Activated gamma-delta T cell (primary cell): ENCODE results near the gene KLK3.
"Not testable (repeated sequence)": the region's sequence is repeated elsewhere in the genome, so short reads cannot be mapped to it uniquely, and the experiment has no call there.

ENCODE experiments used
- DNase-seq: peaks from one replicate; lab custom pipeline; 2025; lab: John Stamatoyannopoulos, UW
- total RNA-seq, 2 donors: gene quantifications; one replicate each; lab custom pipeline; 2026; lab: John Stamatoyannopoulos, UW

The KLK3 gene
- 0 reads per million in 2 donors for total RNA-seq

DNA sequence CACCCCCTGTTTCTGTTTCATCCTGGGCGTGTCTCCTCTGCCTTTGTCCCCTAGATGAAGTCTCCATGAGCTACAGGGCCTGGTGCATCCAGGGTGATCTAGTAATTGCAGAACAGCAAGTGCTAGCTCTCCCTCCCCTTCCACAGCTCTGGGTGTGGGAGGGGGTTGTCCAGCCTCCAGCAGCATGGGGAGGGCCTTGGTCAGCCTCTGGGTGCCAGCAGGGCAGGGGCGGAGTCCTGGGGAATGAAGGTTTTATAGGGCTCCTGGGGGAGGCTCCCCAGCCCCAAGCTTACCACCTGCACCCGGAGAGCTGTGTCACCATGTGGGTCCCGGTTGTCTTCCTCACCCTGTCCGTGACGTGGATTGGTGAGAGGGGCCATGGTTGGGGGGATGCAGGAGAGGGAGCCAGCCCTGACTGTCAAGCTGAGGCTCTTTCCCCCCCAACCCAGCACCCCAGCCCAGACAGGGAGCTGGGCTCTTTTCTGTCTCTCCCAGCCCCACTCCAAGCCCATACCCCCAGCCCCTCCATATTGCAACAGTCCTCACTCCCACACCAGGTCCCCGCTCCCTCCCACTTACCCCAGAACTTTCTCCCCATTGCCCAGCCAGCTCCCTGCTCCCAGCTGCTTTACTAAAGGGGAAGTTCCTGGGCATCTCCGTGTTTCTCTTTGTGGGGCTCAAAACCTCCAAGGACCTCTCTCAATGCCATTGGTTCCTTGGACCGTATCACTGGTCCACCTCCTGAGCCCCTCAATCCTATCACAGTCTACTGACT lies at the start of gene KLK3:
TSS of gene KLK3 (plus strand) at position 280 of the 775 bp plus-strand sequence. CDS start at position 321, 41 bp downstream.
- DNase-seq, result no peak

DNA sequence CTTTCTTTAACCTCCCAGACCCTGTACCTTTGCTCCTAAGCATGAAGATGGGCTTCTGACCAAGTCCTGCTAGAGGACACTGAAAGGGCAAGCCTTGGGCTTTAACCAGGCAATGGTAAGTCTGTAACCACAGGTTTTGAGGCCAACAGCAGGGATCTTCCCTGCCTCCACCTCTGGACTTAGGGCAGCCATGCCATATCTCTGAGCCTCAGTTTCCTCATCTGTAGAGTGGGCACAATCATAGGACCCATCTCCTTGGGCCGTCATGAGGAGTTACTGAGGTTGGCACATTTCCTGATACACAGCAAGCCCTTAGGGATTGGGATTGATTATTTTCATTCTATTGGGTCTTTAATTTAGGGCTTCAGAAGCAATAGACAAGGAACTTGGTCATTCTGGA lies 45.9 kb upstream of the KLK3 start:
- no peak for DNase-seq

DNA sequence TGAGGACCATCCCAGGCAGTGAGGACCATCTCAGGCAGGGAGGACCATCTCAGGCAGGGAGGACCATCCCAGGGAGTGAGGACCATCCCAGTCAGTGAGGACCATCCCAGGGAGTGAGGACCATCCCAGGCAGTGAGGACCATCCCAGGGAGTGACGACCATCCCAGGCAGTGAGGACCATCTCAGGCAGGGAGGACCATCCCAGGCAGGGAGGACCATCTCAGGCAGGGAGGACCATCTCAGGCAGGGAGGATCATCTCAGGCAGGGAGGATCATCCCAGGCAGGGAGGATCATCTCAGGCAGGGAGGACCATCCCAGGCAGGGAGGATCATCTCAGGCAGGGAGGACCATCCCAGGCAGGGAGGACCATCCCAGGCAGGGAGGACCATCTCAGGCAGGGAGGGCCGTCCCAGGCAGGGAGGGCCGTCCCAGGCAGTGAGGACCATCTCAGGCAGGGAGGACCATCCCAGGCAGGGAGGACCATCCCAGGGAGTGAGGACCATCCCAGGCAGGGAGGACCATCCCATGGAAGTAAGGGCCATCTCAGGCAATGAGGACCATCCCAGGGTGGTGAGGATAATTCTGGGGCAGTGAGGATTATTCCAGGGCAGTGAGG lies 43.0 kb upstream of the KLK3 start:
- DNase-seq, result not testable (repeated sequence)

DNA sequence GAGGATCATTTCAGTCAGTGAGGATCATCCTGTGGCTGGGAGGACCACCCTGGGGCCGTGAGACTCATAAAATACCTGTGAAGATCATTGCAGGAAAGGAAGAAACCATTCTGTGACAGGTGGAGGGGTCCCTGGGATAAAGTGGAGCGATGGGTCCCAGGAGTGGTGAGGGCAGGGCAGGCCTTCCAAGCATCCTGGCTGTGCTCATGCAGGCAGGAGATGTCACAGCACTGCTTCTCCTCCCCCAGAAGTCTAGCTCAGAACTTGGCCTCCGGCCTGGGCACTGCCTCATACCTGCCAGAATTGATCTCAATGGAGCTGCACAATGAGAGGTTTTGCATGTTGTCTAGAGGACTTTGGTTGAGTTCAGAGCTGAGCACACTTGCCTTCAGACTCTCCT lies 42.2 kb upstream of the KLK3 start:
- DNase-seq, result no peak

DNA sequence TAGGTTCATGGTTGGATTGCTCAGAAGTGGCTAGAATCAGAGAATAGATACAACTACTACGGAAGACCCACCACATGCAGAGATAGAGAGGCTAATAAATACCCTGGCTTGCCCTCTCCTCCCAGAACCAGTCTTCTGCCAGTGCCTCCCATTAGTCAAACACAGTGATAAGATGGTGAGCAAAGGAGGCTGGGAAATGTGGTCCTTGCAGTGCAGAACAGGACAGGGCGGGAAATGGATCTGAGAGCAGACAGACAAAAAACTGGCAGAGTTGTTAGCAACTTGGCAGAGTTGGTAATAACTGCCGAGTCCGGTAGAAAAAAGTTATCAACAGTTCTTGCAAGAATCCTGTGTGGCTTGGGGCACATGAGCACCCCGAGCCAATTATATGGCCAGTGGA lies 39.8 kb upstream of the KLK3 start:
- no peak for DNase-seq

DNA sequence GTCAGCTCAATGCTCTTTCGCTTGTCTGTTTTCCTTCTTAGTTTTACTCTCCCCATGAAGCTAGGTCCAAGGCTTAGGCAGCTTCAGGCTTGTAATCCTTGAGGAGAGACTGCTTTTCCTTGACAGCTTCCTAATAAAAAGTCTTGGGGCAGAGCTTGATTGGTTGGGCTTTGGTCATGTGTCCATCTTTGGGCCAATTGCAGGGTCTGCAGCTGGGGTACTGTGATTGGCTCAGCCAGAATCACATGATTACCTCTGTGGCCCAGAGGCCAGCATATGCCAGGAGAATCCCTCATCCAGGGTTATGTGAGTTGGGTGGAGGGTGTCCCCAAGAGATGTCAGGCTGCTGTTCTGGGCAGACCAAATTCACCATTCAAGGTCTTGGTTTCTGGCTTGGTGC lies 39.3 kb upstream of the KLK3 start:
- DNase-seq, result no peak

DNA sequence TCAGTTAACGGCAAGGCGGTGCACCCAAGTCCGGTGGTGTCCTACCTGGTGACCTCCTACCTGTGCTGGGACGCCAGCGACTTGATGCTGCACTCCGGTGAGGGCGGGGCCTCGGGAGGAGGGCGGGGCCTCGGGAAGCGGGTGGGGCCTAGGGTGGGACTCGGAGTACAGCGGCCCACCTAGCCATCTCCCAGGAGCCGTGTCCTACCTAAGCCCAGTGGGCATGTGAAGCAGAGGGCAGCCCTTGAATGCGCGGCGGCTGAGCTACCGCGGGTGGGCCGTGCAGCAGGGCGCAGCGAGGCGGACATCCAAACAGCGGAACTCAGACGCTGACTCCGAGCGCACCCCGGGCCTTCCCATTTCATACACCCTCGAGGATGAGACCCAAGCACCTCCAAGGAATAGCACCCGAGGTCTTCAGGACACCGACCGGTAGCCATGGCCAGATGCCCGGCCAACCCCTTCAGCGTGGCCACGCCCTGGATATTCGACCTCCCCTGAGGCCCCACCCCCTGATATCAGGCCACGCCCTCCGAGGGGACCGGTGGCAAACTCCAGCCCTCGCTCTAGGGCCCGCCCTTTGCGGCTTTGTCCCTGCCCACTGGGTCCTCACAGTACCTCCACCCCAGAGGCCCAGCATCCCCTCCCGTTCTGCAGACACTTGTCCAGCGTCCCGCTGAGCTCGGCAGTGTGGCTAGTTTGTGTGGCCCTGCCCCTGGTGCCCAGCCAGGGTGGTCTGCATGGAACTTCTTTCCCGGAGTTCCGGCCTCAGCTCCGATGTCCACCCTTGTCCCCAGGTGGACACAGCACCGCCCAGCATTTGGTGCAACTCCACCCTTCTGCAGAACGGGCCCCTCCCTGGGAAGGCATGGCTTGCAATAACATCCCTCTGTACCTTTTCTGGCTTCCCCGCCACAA lies 36.5 kb upstream of the KLK3 start:
- no peak for DNase-seq

DNA sequence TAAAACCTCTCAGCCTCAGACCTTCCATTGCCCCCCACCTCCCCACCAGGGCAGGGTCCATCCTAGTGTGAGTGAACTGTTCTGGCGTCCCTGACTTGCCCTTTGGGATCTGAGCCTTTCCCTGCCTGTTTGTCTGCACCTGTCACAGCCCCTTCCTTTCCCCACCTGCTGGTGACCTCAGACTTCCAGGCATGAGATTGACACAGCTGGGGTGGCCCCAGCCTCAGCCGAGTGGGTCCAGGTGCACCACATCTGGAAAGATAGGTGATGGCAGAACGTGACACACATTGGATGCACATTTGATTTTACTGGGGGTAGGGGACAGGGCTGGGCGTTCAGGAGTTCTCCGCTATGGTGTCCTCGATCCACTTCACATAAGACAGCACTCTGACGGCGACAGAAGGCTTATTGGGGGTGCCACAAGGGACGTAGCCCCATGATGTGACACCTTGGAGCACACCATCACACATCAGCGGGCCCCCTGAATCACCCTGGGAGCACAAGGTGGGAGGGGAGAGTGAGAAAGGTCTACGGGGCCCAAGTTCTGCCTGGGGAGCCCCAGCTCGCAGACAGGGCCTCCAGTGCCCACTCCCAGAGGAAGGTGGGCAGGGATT lies 35.7 kb upstream of the KLK3 start:
- no peak for DNase-seq

DNA sequence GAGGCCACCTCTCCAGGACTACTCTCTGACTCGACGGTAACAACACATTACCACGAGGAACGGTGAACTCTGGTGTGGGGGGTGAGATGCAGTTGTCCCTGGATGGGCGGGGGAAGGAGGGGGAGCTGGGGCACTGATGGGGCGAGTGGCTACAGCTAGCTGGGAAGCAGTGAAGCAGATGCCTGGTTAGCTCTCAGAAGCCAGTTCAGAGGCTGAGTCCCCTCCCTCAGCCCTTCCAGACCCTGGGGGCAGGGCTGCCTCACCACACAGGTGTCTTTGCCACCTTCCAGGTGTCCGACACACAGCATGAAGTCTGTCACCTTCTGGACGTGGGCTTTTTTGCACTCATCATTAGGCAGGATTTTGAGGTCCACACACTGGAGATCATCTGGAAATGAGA lies 35.1 kb upstream of the KLK3 start:
- no peak for DNase-seq

DNA sequence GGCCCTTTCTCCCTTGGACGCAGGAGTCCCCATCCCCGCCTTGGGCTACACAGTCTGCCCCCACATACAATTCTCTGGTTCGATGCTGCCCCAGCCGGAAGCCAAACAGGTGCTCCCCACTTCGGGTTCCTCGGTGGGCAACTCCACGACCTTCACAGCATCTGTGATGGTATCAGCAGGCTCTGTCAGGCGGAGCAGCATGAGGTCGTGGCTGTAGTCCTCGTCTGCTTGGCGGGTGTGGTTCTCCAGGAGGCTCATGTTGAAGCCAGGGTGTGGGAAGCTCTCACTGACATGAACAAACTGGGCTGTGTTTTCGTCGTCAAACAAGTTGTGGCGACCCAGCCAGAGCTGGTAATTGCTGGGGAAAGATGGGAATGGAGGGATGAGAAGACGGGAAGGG lies 34.6 kb upstream of the KLK3 start:
- DNase-seq, result no peak

DNA sequence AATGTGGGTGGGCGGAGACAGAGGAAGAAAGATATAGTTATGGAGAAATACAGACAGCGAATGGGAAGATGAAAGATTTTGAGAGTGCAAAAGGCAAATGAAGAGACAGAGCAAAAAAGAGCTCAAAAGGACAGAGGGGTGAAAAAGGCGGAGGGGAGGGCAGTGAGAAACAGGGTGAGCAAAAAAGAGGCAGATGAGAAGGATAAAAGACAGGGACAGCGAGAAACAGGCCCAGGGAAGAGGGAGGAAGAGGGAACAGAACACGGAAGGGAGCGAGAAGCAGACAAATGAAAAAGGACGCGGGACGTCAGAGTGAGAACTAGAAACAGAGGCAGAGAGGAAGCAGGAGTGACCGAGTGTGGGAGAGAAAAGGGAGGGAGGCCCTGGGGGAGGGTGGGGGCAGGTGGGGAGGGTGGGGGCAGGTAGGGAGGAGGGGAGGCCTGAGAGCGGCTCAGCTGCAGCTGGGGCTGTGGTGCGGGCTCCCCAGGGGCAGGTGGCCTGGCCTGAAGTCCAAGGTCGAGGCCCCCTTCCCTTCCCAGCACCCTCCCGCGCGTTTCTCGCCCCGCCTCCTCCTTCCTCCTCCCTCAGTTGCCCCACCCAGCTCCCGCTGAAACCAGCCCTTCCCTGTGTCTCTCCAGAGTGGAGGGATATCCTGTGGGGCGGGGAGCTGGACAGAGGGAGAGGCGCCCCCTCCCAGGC lies 34.0 kb upstream of the KLK3 start:
- no peak for DNase-seq

DNA sequence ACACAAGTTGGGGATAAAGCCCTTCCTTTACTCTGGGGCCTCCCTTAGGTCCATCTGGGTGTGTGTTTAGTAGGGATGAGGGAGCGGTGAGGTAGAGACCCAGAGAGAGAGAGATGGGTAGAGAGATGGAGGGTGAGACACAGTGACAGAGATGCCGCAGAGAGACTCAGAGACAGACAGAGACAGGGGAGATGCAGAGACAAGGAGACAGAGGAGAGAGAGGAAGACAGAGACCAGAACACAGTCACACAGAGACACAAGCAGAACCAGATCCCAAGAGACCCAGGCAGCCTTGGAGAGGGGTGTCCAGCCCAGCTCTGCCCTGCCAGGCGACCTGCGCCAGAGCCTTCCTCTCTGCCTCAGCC lies 33.5 kb upstream of the KLK3 start:
- DNase-seq, result no peak

DNA sequence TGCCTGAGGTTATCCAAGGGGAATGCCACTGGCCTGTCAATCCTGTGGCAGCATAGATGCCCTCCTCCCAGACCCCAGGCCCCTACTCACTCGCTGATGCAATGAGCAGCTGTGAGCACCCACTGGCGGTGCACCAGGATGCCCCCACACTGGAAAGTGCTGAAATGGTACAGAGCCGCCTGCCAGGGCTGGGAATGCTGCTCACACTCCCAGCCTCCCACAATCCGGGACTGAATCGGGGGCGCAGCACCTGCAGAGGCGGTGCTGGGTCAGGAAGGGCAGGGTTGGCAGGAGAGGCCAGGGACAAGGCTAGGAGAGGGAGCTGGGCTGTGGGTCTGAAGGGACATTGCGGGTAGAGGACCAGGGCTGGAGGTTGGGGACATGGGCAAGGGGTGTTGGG lies 33.1 kb upstream of the KLK3 start:
- DNase-seq, result no peak

DNA sequence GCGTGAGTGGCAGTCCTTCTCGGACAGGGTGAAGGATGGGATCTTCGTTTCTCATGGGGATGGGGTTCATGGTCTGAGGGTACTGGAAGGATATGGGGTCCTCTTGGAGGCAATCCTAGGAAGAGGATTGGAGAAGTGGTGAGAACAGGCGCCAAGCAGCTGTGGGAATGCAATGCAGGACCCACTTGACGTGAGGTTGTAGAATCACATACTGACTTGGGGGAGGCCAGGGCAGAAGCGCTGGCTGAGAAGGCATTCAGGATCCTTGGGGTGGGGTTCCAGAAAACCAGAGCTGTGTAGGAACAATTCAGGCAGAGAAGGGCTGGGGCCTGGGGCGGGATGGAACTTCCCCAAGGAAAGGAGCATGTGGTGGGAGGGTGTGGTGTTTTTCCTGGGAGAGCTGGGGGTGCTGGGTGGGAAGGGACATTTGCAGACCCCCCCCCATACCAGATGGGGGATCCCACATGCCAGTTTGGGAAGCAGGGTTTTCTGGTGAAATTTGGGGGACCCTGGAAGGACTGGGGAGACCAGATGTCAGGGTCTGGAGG lies 32.0 kb upstream of the KLK3 start:
- DNase-seq, result no peak

DNA sequence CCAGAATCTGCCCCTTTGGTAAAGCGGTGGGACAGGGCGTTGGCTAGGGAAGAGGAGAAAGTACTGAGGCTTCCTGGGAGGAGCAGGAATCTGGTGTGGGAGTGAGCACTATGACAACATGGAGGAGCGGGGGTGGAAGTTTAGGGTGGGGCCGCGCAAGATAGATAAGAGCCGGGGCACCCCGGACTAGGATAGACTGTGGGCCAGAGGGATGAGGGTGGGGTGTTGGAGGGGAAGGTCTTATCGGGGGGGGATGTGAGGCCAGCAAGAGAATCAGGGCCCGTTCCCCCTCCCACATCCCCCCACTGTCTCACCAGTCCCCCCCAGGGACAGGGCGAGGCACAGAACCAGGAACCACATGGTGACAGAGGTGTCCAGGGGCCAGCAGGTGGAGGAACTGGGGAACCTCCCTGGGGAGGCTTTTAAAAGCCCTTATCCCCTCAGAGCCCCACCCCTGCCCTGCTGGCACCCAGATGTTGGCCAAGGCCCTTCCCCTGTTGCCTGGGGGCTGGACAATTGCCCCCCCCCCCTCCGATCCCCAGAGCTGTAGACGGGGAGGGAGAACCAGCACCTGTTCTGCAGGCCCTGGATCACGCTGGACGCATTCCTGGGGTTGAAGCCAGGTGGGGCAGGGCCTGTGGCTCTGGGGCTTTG lies 31.2 kb upstream of the KLK3 start, which contains the start of gene KLK1:
TSS of gene KLK1 (minus strand) at position 399 of the 654 bp plus-strand sequence. CDS start at position 360, 39 bp downstream.
- DNase-seq, result no peak

DNA sequence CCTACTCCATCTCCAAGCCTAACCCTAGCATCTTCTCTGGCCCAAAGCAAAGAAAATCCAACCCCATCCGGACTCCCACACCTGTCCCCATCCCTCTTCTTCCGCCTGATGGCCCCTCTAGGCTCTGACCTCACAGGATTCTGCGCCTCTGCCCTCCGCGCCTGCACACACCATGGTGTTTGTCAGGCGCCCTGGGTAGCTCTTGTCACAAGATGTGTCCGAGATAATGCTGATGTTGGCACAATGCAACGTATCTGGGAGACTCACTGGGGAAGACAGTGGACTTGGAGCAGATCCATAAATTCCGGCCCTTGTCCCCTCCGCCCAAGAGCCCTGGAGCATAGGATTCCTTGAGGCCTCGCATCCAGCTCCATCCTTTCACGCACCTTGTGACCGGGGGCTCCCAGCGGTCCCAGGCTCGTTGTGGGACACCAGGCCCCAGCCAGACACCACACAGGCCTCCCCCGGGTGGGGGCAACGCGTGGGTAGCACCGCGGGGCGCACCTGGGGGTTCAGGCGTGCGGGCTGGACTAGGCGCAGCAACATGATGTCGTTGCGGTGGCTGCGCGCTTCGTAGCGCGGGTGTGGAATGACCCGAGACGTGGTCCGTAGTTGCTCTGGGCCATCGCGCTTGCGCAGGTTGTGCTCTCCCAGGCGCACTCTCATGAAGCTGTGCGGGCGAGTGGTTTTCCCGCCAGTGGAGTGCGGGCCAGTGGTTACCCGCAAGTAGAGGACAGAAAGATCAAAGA lies 28.0 kb upstream of the KLK3 start:
- no peak for DNase-seq

DNA sequence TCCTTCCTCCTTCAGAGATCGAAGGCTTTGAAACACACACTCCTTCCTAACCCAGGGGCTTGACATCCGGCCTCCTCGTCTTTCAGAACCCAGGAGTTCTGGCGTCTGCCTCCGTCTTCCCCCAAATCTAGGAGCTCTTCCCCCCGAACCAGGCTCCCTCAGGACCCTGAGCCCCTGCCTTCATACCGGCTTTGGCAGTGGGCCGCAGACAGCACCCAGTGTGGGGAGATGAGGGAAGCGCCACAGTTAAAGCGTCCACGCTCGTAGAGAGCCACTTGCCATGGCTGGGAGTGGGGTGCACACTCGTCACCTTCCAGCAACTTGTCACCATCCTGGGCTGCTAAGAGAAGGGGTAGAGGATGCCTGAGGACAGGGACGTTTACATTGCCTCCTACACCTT lies 27.2 kb upstream of the KLK3 start:
- DNase-seq, result no peak

DNA sequence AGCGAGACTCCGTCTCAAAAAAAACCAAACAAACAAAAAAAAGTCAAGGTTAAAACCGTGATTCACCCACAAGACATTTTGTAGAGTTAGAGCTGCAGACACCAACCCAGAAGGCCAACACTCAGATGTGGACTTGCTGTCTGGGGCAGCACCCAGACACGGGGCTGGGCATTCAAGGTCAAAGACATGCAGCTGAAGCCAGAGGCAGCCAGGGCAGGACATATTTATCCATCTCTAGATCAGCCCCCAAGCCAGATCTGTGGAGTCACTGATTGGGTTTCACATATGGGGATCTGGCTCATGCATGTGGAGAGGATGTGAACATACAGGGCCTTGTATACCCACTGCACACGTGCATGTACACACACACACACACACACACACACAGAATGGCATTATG lies 24.9 kb upstream of the KLK3 start:
- DNase-seq, result no peak

DNA sequence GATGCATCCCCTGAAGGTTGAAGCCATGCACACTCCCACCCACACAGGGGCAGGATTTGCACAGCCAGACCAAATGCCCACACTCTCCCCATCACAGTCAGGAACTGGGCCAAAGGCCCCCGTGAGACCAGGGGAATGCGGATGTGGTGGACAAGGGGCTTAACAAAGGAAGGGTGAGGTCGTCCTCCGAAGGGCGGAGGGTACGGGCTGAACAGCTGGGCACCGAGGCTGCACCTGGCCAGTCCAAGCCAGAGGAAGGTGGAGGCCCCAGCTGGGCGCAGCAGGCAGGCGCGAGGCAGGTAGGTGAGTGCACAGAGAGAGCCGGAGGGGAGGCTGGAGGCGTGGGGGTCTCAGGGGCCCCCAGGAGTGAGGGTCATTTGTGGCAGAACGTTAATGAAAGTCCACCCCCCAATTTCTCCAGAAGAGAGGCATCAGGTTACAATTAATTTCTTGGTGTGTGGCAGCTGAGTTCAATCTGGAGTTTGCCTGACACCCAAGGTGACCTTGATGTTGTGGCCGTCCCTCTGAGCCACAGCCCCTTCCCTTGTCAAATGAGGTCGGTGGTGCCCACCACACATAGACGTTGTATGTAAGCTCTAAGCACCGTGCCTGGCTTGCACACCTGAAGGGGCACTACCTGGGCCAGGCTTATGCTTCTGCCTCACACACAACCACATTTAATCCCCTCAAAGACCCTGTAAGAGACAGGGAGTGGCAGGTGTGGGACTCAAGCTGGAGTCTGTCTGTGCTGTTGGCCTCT lies 24.3 kb upstream of the KLK3 start:
- DNase-seq, result no peak
